GM12801 (cell line): Measurements from ENCODE around the gene NAXE.

Experiments
- TF ChIP-seq, protein P1 (sequence below): IDR thresholded peaks from one replicate; pipeline ENCODE4 v1.5.1; 2011; ENCODE audit warnings: control low read depth; ENCODE audit not compliant: insufficient read length; ENCODE audit errors: extremely low read depth

Gene NAXE

DNA sequence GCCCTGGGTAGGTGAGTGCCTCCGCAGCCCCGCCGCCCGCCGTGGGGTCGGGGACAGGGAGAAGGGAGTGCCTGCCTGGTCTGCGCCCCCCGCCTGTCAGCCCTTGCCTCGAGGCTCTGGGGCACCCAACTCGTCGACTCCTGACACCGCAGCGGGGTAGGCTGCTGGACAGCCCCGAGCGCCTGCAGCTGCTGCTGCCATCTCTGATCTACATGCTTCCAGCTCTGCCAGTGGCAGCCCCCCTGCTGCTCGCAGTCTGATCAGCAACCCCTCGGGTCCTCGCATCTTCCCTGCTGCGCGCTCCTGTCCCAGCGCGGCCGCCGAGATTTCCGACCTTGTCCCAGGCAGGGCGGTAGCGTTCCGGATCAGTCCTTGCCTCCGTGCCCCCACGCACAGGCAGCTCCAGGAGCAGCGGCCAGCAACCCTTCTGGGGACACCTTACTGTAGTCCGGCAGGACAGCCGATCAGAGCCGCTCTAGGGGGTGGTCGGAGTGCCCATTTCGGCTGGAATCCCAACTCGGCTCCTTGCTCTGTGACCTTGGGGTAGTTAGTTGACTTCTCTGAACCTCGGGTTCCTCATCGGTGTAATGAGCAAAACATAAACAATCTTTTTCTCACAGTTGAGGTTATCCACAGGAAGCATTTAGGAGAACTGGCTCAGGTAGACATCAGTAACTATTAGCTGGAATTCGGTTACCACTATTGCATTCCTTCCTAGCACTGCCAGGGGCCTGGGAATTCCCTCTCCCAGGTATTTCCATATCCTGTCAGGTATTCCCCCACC, 50.9 kb downstream of the NAXE start:
- TF ChIP-seq, protein P1, sequence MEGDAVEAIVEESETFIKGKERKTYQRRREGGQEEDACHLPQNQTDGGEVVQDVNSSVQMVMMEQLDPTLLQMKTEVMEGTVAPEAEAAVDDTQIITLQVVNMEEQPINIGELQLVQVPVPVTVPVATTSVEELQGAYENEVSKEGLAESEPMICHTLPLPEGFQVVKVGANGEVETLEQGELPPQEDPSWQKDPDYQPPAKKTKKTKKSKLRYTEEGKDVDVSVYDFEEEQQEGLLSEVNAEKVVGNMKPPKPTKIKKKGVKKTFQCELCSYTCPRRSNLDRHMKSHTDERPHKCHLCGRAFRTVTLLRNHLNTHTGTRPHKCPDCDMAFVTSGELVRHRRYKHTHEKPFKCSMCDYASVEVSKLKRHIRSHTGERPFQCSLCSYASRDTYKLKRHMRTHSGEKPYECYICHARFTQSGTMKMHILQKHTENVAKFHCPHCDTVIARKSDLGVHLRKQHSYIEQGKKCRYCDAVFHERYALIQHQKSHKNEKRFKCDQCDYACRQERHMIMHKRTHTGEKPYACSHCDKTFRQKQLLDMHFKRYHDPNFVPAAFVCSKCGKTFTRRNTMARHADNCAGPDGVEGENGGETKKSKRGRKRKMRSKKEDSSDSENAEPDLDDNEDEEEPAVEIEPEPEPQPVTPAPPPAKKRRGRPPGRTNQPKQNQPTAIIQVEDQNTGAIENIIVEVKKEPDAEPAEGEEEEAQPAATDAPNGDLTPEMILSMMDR, result no peak

DNA sequence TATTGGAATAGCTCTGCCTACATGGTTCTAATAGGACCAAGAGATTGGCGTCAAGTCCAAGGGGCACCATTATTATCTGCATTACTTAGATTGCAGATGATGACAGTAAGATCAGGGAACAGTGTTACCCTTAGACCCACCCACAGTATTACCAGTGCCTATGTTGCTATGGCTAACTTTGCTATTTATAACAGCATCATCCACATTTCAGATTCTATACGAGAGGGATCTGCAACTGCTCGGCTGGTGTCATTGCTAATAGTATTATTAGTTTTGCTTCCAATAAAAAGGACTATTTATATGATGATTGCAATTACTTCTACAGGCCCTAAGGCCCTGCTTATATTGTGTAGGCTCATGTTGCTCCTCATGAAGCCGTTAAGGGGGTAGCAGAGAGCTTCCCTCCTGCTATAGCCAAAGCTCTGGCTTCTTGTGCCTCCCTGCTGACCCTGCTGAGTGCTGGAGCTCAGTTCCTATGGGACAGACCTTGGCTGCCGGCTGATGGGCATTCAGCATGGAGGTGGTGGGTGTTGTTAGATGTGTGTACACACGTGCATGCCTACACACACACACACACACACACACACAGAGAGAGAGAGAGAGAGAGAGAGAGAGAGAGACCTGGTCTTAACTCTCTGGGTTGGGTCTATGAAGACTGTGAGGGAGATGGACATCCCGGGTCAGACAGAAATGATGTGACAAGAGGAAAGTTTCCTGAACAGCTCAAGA, 51.6 kb downstream of the NAXE start:
- TF ChIP-seq, protein P1, result no peak

DNA sequence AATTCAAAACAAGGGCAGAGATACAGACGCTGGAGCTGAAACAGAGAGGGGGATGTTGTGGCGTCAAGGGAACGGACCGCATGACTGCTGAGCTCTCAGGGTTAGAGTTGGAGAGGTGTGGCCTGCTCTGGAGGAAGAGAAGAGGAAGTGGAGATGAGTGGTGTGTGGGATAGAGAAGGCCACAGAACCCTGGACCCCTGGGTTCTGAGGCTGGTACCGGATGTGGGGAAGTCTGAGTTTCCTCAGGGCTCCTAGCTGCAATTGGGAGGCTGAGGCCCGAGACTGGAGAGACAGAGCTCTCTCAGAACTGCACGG, 52.2 kb downstream of the NAXE start:
- TF ChIP-seq, protein P1, result no peak
